ENCODE data around the gene EPGN. TPM values are rescaled to one million over a fixed set of nuclear protein-coding genes. Genes with fewer than 3 reads are reported as not detected.

EPGN gene
- total RNA-seq, 1 experiment from 2014 or later: not detected

- Histone ChIP-seq H3K4me1 (no peaks in the 10 kb centered on the region), H3K9me3 (replicated peaks) (no peaks in the 10 kb centered on the region), H3K27me3 (no peaks in the 10 kb centered on the region), H3K36me3 (no peaks in the 10 kb centered on the region), H3K27ac (no peak overlapping the region), H3K4me3 (no peak overlapping the region)
- DNase-seq: no peak
Observed at GRCh38 chr4:74292111-74292870, 16.0 kb upstream of the EPGN start.

GRCh38 chr4:74293558-74293957, 14.7 kb upstream of the EPGN start:
- no peak overlapping the region for H3K4me3 ChIP-seq
- no peaks in the 10 kb centered on the region for H3K4me1 ChIP-seq
- no peaks in the 10 kb centered on the region for H3K27me3 ChIP-seq
- H3K27ac ChIP-seq: no peak overlapping the region
- no peaks in the 10 kb centered on the region for H3K9me3 ChIP-seq (replicated peaks)
- no peaks in the 10 kb centered on the region for H3K36me3 ChIP-seq
- no peak for DNase-seq

DNA sequence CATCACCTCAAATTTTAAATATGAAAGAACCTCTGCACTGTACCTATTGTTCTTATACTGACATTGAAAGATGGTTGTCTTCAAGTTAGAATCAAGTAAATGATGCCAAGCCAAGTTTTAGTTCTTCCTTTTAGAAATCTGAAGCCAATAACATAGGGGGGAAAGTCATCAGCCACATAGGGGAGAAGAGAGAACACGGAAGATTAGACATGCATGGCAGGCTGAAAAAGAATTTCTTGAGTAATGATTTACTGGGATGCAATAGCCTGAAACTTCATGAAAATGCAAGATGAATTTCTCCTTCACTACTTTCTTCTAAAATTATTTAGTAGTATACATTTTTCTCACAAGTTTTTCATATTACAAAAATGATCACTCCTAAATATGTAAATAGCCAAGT, 13.6 kb upstream of the EPGN start:
- Histone ChIP-seq H3K27ac (no peak overlapping the region), H3K36me3 (no peaks in the 10 kb centered on the region), H3K4me1 (no peaks in the 10 kb centered on the region), H3K4me3 (no peak overlapping the region), H3K27me3 (no peaks in the 10 kb centered on the region), H3K9me3 (replicated peaks) (no peaks in the 10 kb centered on the region)
- no peak for DNase-seq

DNA sequence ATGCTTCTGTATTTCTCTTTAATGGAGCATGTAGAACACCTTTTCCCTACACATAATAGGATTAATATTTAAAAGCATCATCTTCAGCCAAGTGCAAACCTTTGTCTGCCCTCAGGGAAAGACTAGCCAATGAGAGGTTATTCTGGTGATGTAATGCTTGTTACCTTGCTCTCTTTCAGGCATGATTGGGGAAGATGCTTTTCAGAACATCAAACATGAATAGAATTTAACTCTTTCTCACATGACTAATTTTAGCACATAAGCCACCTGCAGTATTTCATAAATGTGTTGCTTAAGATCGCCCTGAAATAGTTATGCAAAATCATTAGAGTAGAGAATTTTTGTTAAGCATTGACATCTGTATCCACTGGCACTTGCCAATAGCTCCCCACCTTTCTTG, 10.7 kb upstream of the EPGN start:
- Histone ChIP-seq H3K9me3 (replicated peaks) (no peaks in the 10 kb centered on the region), H3K27me3 (no peaks in the 10 kb centered on the region), H3K4me1 (no peaks in the 10 kb centered on the region), H3K27ac (no peak overlapping the region), H3K4me3 (no peak overlapping the region), H3K36me3 (no peaks in the 10 kb centered on the region)
- DNase-seq: no peak

GRCh38 chr4:74304095-74304625, 4.1 kb upstream of the EPGN start:
- Histone ChIP-seq H3K36me3 (no peaks in the 10 kb centered on the region), H3K9me3 (replicated peaks) (no peaks in the 10 kb centered on the region), H3K4me1 (no peaks in the 10 kb centered on the region), H3K27ac (no peak overlapping the region), H3K27me3 (no peaks in the 10 kb centered on the region), H3K4me3 (no peak overlapping the region)
- DNase-seq: no peak

GRCh38 chr4:74305000-74305399, 3.3 kb upstream of the EPGN start:
- no peak overlapping the region for H3K4me3 ChIP-seq
- no peaks in the 10 kb centered on the region for H3K27me3 ChIP-seq
- H3K27ac ChIP-seq: no peak overlapping the region
- H3K9me3 ChIP-seq (replicated peaks): no peaks in the 10 kb centered on the region
- H3K36me3 ChIP-seq: no peaks in the 10 kb centered on the region
- no peaks in the 10 kb centered on the region for H3K4me1 ChIP-seq
- DNase-seq: no peak

DNA sequence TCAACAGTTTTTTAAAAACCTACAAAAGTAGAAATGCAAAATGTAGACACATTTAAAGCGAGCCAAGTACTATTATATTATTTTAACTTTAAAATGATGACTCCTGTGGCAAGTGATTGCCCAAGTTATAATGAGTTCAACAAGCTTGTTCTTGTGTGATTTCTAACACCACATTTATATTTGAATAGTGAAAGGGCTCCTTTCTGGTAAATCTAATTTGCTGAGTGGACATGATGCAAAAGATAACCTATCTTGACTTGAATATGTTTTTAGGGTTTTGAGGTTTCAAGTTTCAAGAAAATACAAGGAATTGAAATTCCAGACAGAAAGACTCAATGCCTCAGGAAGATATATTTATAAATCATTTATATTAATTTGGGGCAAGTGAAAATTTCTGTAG, 1.1 kb upstream of the EPGN start:
- H3K9me3 ChIP-seq (replicated peaks): no peaks in the 10 kb centered on the region
- H3K27ac ChIP-seq: no peak overlapping the region
- DNase-seq: no peak
- H3K4me3 ChIP-seq: no peak overlapping the region
- no peaks in the 10 kb centered on the region for H3K4me1 ChIP-seq
- H3K27me3 ChIP-seq: no peaks in the 10 kb centered on the region
- no peaks in the 10 kb centered on the region for H3K36me3 ChIP-seq

- Histone ChIP-seq H3K27ac (no peak overlapping the region), H3K4me3 (no peak overlapping the region), H3K4me1 (no peaks in the 10 kb centered on the region), H3K9me3 (replicated peaks) (no peaks in the 10 kb centered on the region), H3K27me3 (no peaks in the 10 kb centered on the region), H3K36me3 (no peaks in the 10 kb centered on the region)
- no peak for DNase-seq
Observed at GRCh38 chr4:74309223-74309622, 953 bp downstream of the EPGN start.

DNA sequence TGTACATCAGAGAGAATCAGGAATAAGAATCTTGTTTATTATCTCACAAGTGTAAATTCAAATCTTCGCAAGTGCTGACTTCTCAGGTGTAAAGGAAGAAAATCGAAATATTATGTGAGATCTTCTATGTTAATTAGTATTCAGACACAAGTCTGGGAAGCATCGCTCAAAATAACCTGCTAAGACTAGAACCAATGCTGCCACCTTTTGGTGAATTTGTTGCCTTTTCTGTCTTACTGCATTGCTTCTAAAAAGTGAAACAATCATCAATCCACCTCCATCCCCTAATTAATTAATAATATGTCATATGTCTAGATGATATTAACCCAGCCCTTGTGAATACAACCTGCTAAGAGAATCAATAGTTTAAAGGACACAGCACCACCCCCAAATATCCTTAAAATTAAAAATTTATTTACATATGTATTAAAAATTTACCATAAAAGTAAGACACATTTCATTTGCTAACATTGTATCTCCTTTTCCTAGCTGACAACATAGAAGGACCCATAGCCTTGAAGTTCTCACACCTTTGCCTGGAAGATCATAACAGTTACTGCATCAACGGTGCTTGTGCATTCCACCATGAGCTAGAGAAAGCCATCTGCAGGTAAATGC, 3.5 kb downstream of the EPGN start:
- Histone ChIP-seq H3K9me3 (replicated peaks) (no peaks in the 10 kb centered on the region), H3K4me3 (no peak overlapping the region), H3K4me1 (no peaks in the 10 kb centered on the region), H3K27ac (no peak overlapping the region), H3K36me3 (no peaks in the 10 kb centered on the region), H3K27me3 (no peaks in the 10 kb centered on the region)
- DNase-seq: peak; percentile 33 to 70

GRCh38 chr4:74314329-74314728, 6.1 kb downstream of the EPGN start:
- H3K9me3 ChIP-seq (replicated peaks): no peaks in the 10 kb centered on the region
- H3K27me3 ChIP-seq: no peaks in the 10 kb centered on the region
- no peak overlapping the region for H3K27ac ChIP-seq
- no peak for DNase-seq
- H3K4me3 ChIP-seq: no peak overlapping the region
- no peaks in the 10 kb centered on the region for H3K4me1 ChIP-seq
- H3K36me3 ChIP-seq: no peaks in the 10 kb centered on the region

DNA sequence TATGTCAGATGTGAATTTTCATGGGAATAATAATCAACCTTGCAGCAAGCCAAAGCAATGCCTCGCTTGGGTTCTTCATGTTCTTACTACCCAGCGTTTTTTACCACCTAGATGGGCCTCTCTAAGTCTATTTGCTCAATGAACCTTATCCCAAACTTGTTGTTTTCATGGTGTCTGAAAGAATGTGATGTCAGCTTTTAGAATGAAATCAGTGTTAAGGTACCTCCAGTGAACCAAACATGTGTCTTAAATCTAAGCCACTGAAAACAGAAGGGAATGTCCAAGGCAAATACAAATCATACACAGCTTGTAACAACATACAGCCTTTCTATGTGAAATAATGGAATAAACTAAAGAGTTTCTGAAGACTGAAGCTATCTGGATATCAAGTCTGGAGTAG, 6.7 kb downstream of the EPGN start:
- no peaks in the 10 kb centered on the region; the same call in 1 of the 2 replicates for H3K4me1 ChIP-seq
- no peaks in the 10 kb centered on the region for H3K36me3 ChIP-seq
- H3K27ac ChIP-seq: no peak overlapping the region
- H3K9me3 ChIP-seq (replicated peaks): no peaks in the 10 kb centered on the region
- DNase-seq: no peak
- H3K4me3 ChIP-seq: no peak overlapping the region
- H3K27me3 ChIP-seq: no peaks in the 10 kb centered on the region

GRCh38 chr4:74315376-74315775, 7.1 kb downstream of the EPGN start:
- Histone ChIP-seq H3K4me3 (no peak overlapping the region), H3K4me1 (peaks cover 3% of the 10 kb centered on the region; the same call in 1 of the 2 replicates), H3K27me3 (no peaks in the 10 kb centered on the region), H3K36me3 (no peaks in the 10 kb centered on the region), H3K9me3 (replicated peaks) (no peaks in the 10 kb centered on the region), H3K27ac (no peak overlapping the region)
- no peak for DNase-seq

DNA sequence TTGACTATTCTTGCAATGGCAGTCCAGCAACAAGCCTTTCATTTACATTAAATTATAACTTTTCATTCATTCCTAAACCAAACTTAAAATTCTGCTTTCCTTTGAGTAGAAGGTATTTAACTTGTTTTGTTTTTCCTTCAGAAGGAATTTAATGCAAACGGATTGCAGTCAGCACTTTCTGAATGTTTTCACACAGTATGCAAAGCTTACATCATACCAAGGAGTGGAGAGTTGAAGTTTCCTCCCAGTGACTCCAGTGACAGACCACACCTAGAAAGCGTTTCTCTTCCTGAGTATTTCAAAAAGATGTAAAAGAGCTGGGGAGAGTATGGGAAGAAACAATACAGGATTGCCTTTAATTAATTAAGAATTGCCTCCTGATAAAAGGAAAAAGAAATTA, 8.1 kb downstream of the EPGN start:
- Histone ChIP-seq H3K27me3 (no peaks in the 10 kb centered on the region), H3K36me3 (no peaks in the 10 kb centered on the region), H3K4me3 (no peak overlapping the region), H3K4me1 (peaks cover 3% of the 10 kb centered on the region; the same call in 1 of the 2 replicates), H3K9me3 (replicated peaks) (no peaks in the 10 kb centered on the region), H3K27ac (no peak overlapping the region)
- no peak for DNase-seq

DNA sequence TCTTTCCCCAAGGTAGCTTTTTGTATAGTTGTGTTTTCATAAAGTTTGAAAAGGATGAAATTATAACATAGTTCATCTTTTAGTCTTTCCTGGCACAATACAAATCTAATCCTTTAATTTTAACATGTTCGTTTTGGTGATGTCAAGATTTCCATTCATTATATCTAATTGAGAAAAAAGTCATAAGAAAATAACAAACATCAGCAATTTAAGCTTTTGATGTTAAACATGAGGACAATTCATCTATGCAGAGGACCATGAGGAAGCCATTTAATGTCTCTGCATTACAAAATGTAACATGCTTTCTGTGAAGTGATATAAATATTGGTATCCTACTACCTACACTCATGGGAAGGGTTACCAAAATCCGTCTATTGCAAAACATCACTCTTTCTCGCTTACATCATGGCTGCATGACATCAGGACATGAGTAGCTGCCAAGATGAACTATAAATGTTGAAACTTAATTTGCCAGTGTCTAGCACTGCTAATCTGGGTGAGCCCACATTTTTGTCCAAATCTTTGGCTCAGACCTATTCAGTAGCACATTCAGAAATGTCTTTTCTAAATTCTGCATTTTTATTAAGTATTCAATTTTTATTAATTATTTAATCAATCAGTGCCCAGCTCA, 9.5 kb downstream of the EPGN start:
- Histone ChIP-seq H3K4me1 (peaks cover 3% of the 10 kb centered on the region; the same call in 1 of the 2 replicates), H3K27ac (no peak overlapping the region), H3K4me3 (no peak overlapping the region), H3K27me3 (no peaks in the 10 kb centered on the region), H3K36me3 (no peaks in the 10 kb centered on the region), H3K9me3 (replicated peaks) (no peaks in the 10 kb centered on the region)
- no peak for DNase-seq

DNA sequence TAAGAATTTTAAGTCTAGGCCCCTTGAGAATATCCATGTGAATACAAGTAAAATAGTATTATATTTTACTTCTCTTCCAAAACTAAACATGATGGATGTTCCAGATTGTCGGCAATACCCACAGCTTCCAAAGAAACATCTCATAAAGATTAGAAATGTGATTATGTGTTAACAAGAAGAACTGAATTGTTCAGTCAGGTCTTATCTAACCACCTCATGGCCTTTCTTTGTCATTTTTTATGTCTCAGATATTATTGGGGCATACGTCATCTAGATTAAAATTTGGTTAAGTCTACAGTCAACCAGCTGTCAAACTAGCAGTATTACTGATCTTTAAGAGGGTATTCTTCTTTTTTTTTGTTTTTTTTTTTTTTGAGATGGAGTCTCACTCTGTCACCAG, 10.0 kb downstream of the EPGN start:
- no peaks in the 10 kb centered on the region for H3K9me3 ChIP-seq (replicated peaks)
- H3K27ac ChIP-seq: no peak overlapping the region
- no peak overlapping the region for H3K4me3 ChIP-seq
- DNase-seq: no peak
- no peaks in the 10 kb centered on the region for H3K27me3 ChIP-seq
- no peaks in the 10 kb centered on the region for H3K36me3 ChIP-seq
- peaks cover 3% of the 10 kb centered on the region; the same call in 1 of the 2 replicates for H3K4me1 ChIP-seq
